Dedifferentiated amniotic fluid mesenchymal stem cell (primary cell): Measurements from ENCODE around the gene PUDP.
A peak's percentile ranks its signal among the peaks of the same experiment; 100 is the strongest.
"Not testable (repeated sequence)": the region's sequence is repeated elsewhere in the genome, so short reads cannot be mapped to it uniquely, and the experiment has no call there.

ENCODE experiments used
- DNase-seq: peaks from one replicate; pipeline ENCODE4 v3.0.0-alpha.2; 2016; ENCODE audit errors: extremely low spot score

PUDP gene

GRCh38 chrX:7043796-7044433 is 104.0 kb downstream of the PUDP start:
- DNase-seq: peak; percentile 51

- no peak for DNase-seq
Observed at GRCh38 chrX:7028246-7028645, 119.7 kb downstream of the PUDP start.

DNA sequence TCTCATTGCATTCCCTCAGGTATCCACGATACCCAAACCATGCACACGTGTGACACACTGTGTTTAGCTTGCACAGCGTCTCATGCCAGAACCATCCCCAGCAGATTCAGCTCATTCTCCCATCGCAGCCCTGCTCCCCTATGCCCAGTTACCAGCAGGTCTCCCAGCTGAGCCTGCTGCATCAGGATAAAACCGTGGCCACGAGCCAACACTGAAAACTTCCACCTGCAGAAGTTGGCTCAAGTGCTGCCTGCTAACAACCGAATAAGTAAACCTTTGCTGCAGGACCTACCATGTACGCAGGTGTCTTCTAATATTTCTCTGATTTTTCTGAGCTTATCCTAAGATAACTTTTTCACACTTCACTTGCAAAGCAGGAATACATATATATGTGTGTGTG is 120.9 kb downstream of the PUDP start:
- no peak for DNase-seq

GRCh38 chrX:7026365-7026764 is 121.6 kb downstream of the PUDP start:
- DNase-seq: not testable (repeated sequence)

DNA sequence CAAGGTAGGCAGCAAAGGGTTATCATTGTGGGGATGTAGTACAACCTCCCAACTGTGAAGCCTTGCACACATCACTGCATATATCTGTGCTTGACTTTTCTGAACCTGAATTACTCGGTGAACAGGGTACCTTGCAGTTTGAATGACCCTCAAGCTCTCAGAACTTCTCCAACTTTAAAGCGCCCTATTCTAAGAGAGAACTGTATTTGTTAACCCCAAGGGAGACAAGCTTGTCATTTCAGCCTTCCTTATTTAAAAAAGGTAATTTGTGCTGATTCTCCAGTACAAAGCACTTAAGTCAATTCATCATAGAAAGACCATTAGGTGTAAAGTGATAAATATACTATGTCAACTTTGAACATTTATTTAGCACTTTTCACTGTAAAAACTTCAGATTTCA is 122.5 kb downstream of the PUDP start:
- no peak for DNase-seq

DNA sequence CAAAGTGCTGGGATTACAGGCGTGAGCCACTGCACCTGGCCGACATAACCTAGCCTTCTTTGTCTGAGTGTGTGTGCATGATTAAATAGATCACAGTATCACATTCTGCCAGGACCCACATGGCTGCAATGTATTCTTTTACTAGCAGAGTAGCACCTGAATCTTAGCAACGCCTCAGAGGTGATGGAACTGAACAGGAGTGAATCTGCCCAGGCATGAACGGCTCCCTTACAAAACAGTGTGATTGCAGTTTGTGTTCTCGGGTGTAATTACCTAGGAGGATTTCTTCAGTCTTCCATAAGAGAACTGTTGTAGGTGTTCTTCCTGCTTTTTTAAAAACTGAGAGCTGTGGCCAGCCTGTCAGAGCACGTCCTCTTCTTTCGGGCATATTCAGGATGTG is 123.1 kb downstream of the PUDP start:
- no peak for DNase-seq

DNA sequence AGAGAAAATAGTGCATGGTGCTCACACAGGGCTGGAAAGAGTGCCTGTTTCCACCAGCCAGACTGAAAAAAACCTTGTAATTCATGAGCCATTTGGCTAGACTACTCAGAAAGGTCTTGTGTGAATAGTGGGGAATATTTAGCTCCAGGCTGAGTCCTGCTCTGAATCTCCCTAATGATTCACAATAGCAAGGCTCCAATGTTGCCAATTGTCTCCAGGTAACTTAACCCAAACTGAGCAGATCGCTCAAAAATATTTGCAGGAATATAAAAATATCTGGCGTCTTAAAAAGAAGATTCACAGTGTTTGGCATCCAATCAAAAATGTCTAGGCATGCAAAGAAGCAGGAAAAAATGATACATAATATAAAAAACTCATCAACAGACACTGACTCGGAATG is 125.0 kb downstream of the PUDP start:
- not testable (repeated sequence) for DNase-seq

- DNase-seq: no peak
Observed at GRCh38 chrX:7021991-7022390, 126.0 kb downstream of the PUDP start.

DNA sequence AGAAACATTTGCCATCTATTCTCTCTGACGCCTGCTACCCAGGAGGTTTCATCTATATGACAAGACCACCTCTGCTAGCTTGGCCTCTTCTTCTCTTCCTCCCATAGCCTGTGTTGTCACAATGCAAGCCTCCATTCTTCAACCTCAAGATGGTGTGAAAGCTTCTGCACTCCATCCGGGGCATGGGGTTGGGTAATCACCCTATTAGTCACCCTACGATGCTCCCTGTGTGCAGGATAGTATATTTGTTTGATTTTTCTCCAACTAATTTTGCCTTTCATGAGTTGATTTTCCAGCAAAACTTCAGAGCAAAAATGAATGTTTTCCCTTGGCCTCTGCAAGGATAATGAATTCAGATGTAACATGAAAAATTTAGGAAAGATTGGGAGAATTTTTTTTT is 128.4 kb downstream of the PUDP start:
- DNase-seq: no peak

GRCh38 chrX:7012262-7012834 is 135.6 kb downstream of the PUDP start:
- not testable (repeated sequence) for DNase-seq

GRCh38 chrX:7010897-7011296 is 137.1 kb downstream of the PUDP start:
- not testable (repeated sequence) for DNase-seq

DNA sequence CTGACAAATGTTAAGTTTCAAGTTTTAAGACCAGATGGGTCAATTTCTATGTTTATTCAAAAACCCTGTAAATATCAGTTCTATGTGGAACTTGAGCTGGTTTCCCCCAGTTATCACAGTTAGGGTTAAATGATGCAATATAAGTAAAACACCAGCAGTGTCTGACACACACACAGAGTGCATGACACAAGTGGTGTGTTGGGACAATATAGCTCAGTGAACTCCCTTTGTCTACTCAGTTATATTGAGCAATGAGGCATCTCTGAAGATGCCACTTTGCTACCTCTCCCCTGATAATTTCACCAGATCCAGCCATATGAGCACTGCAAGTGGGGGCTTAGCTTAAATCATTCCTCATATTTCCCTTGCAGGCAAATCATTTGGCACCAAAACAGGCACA is 140.6 kb downstream of the PUDP start:
- DNase-seq: not testable (repeated sequence)
